B cell (primary cell): ENCODE results near the gene SLCO3A1. TPM values are rescaled to one million over a fixed set of nuclear protein-coding genes. Genes with fewer than 3 reads are reported as not detected.

Experiments used
- ATAC-seq: fragments of 200-7000 bp; cut with Tn5 transposase; one replicate; pipeline ENCODE4 v1.10.0; 2021; ENCODE audit warnings: low read depth, mild to moderate bottlenecking, moderate number of reproducible peaks, moderate library complexity
- CTCF ChIA-PET: fragments of 350-600 bp; sonication (Branson Sonifier 250); formaldehyde crosslinking; loops from one replicate; lab custom pipeline; 2021; ENCODE audit warnings: antibody characterized with exemption, inconsistent platforms; lab: Charles Lee
- POLR2A ChIA-PET: fragments of 350-600 bp; sonication (Branson Sonifier 250); formaldehyde crosslinking; loops from one replicate; lab custom pipeline; 2021; ENCODE audit warnings: antibody characterized with exemption; lab: Charles Lee
- DNase-seq: peaks from one replicate; pipeline ENCODE4 v3.0.0; 2013
- H2AFZ ChIP-seq: 2 replicates; pipeline ENCODE4 v1.6.1; 2012; ENCODE audit warnings: mild to moderate bottlenecking, low read depth, low read length; ENCODE audit not compliant: insufficient read depth, poor library complexity, severe bottlenecking
- H3K27ac ChIP-seq, 2 donors: 1 replicate in 1 of 2; 2 replicates in 1 of 2; pipeline ENCODE4 v1.5.1; 2012 to 2013; ENCODE audit warnings: low read length in 2 of 2, mild to moderate bottlenecking in 2 of 2, moderate library complexity in 1 of 2
- H3K27me3 ChIP-seq, 4 experiments: fragments of 200-600 bp in 1 of 4; sonication (generic) in 1 of 4; replicated peaks in 1 of 4; 1 replicate in 2 of 4; 2 replicates in 2 of 4; pipeline versions ENCODE4 v1.6.1 to v1.7.0; 2013 to 2016; ENCODE audit warnings: low read length in 3 of 4, mild to moderate bottlenecking in 2 of 4, mixed read lengths in 1 of 4, moderate library complexity in 1 of 4; ENCODE audit not compliant: insufficient read depth in 4 of 4, control insufficient read depth in 3 of 4; ENCODE audit errors: control extremely low read depth in 1 of 4
- H3K36me3 ChIP-seq, 2 experiments: replicated peaks in 1 of 2; 1 replicate in 1 of 2; 2 replicates in 1 of 2; pipeline versions ENCODE4 v1.6.1 to v1.7.1; 2013; ENCODE audit warnings: low read length in 1 of 2; ENCODE audit not compliant: insufficient read depth in 2 of 2, control insufficient read depth in 1 of 2; ENCODE audit errors: control extremely low read depth in 1 of 2, extremely low read depth in 1 of 2
- H3K4me1 ChIP-seq, 2 donors: fragments of 200-600 bp in 1 of 2; sonication (generic) in 1 of 2; 1 replicate in 1 of 2; 2 replicates in 1 of 2; pipeline versions ENCODE4 v1.5.1 to v1.6.1; 2013 to 2017; ENCODE audit warnings: low read length in 2 of 2; ENCODE audit not compliant: control insufficient read depth in 2 of 2, insufficient read depth in 2 of 2
- H3K4me2 ChIP-seq: replicated peaks from 2 replicates; pipeline ENCODE3; 2012; ENCODE audit warnings: mild to moderate bottlenecking, low read depth, low read length; ENCODE audit not compliant: poor library complexity, severe bottlenecking
- H3K4me3 ChIP-seq, 5 experiments: fragments of 200-600 bp in 1 of 5; sonication (generic) in 1 of 5; 1 replicate in 3 of 5; 2 replicates in 2 of 5; pipeline versions ENCODE4 v1.5.1 to v1.7.0; 2011 to 2016; ENCODE audit warnings: low read length in 4 of 5, mild to moderate bottlenecking in 4 of 5, low read depth in 2 of 5, control low read depth in 1 of 5, moderate library complexity in 1 of 5; ENCODE audit not compliant: insufficient read depth in 1 of 5; ENCODE audit errors: control extremely low read depth in 1 of 5, extremely low read depth in 1 of 5
- H3K79me2 ChIP-seq: fragments of 200-600 bp; sonication (generic); one replicate; pipeline ENCODE4 v1.6.0; 2016; ENCODE audit warnings: low read length; ENCODE audit not compliant: control insufficient read depth, insufficient read depth
- H3K9ac ChIP-seq: fragments of 200-600 bp; sonication (generic); 2 replicates; pipeline ENCODE4 v1.6.1; 2017; ENCODE audit warnings: mild to moderate bottlenecking, low read length, moderate library complexity
- H3K9me3 ChIP-seq, 3 donors: one replicate each; pipeline versions ENCODE4 v1.6.1 to v1.7.1; 2013; ENCODE audit warnings: low read length in 2 of 3; ENCODE audit not compliant: control insufficient read depth in 2 of 3, insufficient read depth in 1 of 3; ENCODE audit errors: control extremely low read depth in 1 of 3
- H4K20me1 ChIP-seq: 2 replicates; pipeline ENCODE4 v1.6.0; 2012; ENCODE audit warnings: mild to moderate bottlenecking, low read length; ENCODE audit not compliant: insufficient read depth, control insufficient read depth, poor library complexity, severe bottlenecking
- H3K27ac Mint-ChIP-seq: one replicate; pipeline ENCODE4 v1.8.0; 2021; ENCODE audit warnings: mixed read lengths
- H3K27me3 Mint-ChIP-seq: one replicate; pipeline ENCODE4 v1.8.0; 2021; ENCODE audit warnings: mixed read lengths
- H3K4me1 Mint-ChIP-seq: one replicate; pipeline ENCODE4 v1.8.0; 2021; ENCODE audit warnings: mixed read lengths
- H3K4me3 Mint-ChIP-seq: one replicate; pipeline ENCODE4 v1.8.0; 2021; ENCODE audit warnings: mixed read lengths
- H3K9me3 Mint-ChIP-seq: one replicate; pipeline ENCODE4 v1.8.0; 2022; ENCODE audit warnings: mixed read lengths; ENCODE audit not compliant: insufficient read depth
- CTCF ChIP-seq: fragments of 200-600 bp; IDR thresholded peaks from one replicate; pipeline ENCODE4 v1.8.0; 2022; ENCODE audit warnings: antibody characterized with exemption, mild to moderate bottlenecking
- EZH2 ChIP-seq: IDR thresholded peaks from 2 replicates; pipeline ENCODE4 v1.6.1; 2012; ENCODE audit warnings: borderline replicate concordance, low read depth, mild to moderate bottlenecking, moderate library complexity, low read length; ENCODE audit not compliant: insufficient read depth, poor library complexity, severe bottlenecking
- WGBS: methylation state at CpG from one replicate; pipeline ENCODE4 v1.1.5; 2013; ENCODE audit warnings: missing lambda C conversion rate; ENCODE audit not compliant: insufficient coverage; 5-methylcytosine and 5-hydroxymethylcytosine counted together
- intact Hi-C: fragments of 100-400 bp; cut with micrococcal nuclease; formaldehyde crosslinking; loops from one replicate; pipeline ENCODE4 v1.10.0; 2022
- polyA plus RNA-seq: library from polyadenylated mRNA; depleted of rRNA; stranded (reverse); fragments of >200 nt; gene quantifications from 2 replicates; pipeline ENCODE4 v1.2.3, GENCODE V29; 2012
- total RNA-seq, 2 donors: library from RNA; stranded (reverse); fragments of 120-200 nt in 1 of 2; gene quantifications; 1 replicate in 1 of 2; 2 replicates in 1 of 2; pipeline versions ENCODE4 v1.2.3 to v1.2.4, GENCODE V29; 2013 to 2022

SLCO3A1 gene
- total and polyA plus RNA-seq, 2 donors (not counting 1 experiment from before 2014, with no cell fraction given) = 0.99 to 2.3 TPM

GRCh38 chr15:91857224-91857585, 3.7 kb downstream of the SLCO3A1 start:
- no peak for ATAC-seq
- ChIA-PET CTCF (no interaction called here), POLR2A (no interaction called here)

GRCh38 chr15:91857772-91858171, 4.3 kb downstream of the SLCO3A1 start:
- Mint-ChIP-seq H3K4me1 (peaks cover 43% of the 10 kb centered on the region), H3K27ac (no peak overlapping the region), H3K4me3 (peak overlapping the region; percentile 17), H3K27me3 (peaks cover 38% of the 10 kb centered on the region), H3K9me3 (no peaks in the 10 kb centered on the region)
- Histone ChIP-seq H3K36me3 (no peaks in the 10 kb centered on the region), H3K9ac (no peak overlapping the region), H3K27me3 (peaks cover 0 to 47% (median 28%) of the 10 kb centered on the region in 4 experiments), H3K4me2 (peak overlapping the region; percentile 25), H3K4me1 (peaks cover 29 to 51% of the 10 kb centered on the region in 2 donors), H3K4me3 (no peak overlapping the region), H3K27ac (no peak overlapping the region), H3K79me2 (no peaks in the 10 kb centered on the region), H4K20me1 (no peaks in the 10 kb centered on the region), H2AFZ (no peak overlapping the region), H3K9me3 (peaks cover 0 to 30% (median 0%) of the 10 kb centered on the region in 3 donors)
- ChIA-PET CTCF (interaction anchor here (0.6 kb wide), 1 partner anchor 222 kb away, joined by 3 read pairs; no protein-coding TSS in a partner anchor), POLR2A (no interaction called here)
- intact Hi-C loops = no loop called here
- WGBS = no CpG with 5 or more reads among the region's 2 CpGs
- peak; percentile 45 for ATAC-seq
- peak; percentile 47 for DNase-seq
- TF ChIP-seq CTCF = no peak
- no peak for TF ChIP-seq EZH2

More at GRCh38 chr15:91857224-91857585, 3.7 kb downstream of the SLCO3A1 start:
- Histone ChIP-seq H3K4me3 (no peak overlapping the region), H3K4me2 (peak overlapping the region; percentile 25), H3K4me1 (peaks cover 34 to 57% of the 10 kb centered on the region in 2 donors), H3K79me2 (no peaks in the 10 kb centered on the region), H3K27ac (no peak overlapping the region), H3K36me3 (no peaks in the 10 kb centered on the region), H4K20me1 (no peaks in the 10 kb centered on the region), H3K9me3 (peaks cover 0 to 34% (median 0%) of the 10 kb centered on the region in 3 donors), H3K27me3 (peaks cover 0 to 51% (median 33%) of the 10 kb centered on the region in 4 experiments), H2AFZ (no peak overlapping the region), H3K9ac (no peak overlapping the region)
- Mint-ChIP-seq H3K4me1 (peaks cover 44% of the 10 kb centered on the region), H3K4me3 (peak overlapping the region; percentile 17), H3K27ac (no peak overlapping the region), H3K27me3 (peaks cover 38% of the 10 kb centered on the region), H3K9me3 (no peaks in the 10 kb centered on the region)
- intact Hi-C loops = no loop called here
- TF ChIP-seq CTCF (no peak), EZH2 (no peak)
- no peak for DNase-seq
- 69% methylated on average over 2 of the region's 3 CpGs for WGBS
